Measurements from ENCODE around the gene YKT6. TPM values are rescaled to one million over a fixed set of nuclear protein-coding genes. Genes with fewer than 3 reads are reported as not detected.

The YKT6 gene
- total and polyA plus RNA-seq, 2 experiments from 2014 or later: 33.5 to 114 TPM

GRCh38 chr7:44177570-44178131 lies 23.1 kb upstream of the YKT6 start:
- Histone ChIP-seq H3K27ac (ENCODE audit: low read depth) (no peak overlapping the region), H3F3A (replicated peaks; ENCODE audit: low read depth) (no peaks in the 10 kb centered on the region), H3K79me2 (replicated peaks; ENCODE audit: insufficient read depth) (no peaks in the 10 kb centered on the region), H3K4me1 (ENCODE audit: insufficient read depth) (no peaks in the 10 kb centered on the region), H3K27me3 (ENCODE audit: insufficient read depth) (no peaks in the 10 kb centered on the region), H3K4me3 (no peak overlapping the region), H2AFZ (peak overlapping the region; percentile 43; the same call in 1 of the 2 replicates), H3K9me2 (ENCODE audit: insufficient read depth) (0 out of 2 replicates have a peak, but pooled peaks cover 12% of the 10 kb centered on the region), H3K4me2 (no peak overlapping the region), H4K20me1 (replicated peaks; ENCODE audit: insufficient read depth) (no peaks in the 10 kb centered on the region), H3K36me3 (ENCODE audit: insufficient read depth) (no peaks in the 10 kb centered on the region)
- Mint-ChIP-seq H3K4me3 (no peak overlapping the region), H3K27me3 (ENCODE audit: insufficient read depth, low read depth, poor library complexity) (peaks cover 6% of the 10 kb centered on the region), H3K4me1 (peaks cover 10% of the 10 kb centered on the region; the same call in 2 of the 3 replicates), H3K36me3 (ENCODE audit: low read depth) (no peaks in the 10 kb centered on the region), H3K9me3 (peaks cover 7% of the 10 kb centered on the region; the same call in 2 of the 3 replicates), H3K27ac (no peak overlapping the region)
- peak; percentile 55 for ATAC-seq
- TF ChIP-seq STAT1 (IDR thresholded peaks at IDR 0.05; ENCODE audit: unreplicated experiment): no peak
- TF ChIP-seq CREB1 (CRISPR knock-in tag; IDR thresholded peaks at IDR 0.05; ENCODE audit: low read depth): no peak
- no peak for DNase-seq (ENCODE audit: low spot score)

GRCh38 chr7:44180631-44181030 lies 20.1 kb upstream of the YKT6 start:
- no peak overlapping the region for H3K4me3 Mint-ChIP-seq
- H3K4me2 ChIP-seq: no peak overlapping the region
- no peaks in the 10 kb centered on the region for H3F3A ChIP-seq (replicated peaks; ENCODE audit: low read depth)
- ATAC-seq (no peak), DNase-seq (ENCODE audit: low spot score) (no peak)
- H3K36me3 Mint-ChIP-seq (ENCODE audit: low read depth): no peaks in the 10 kb centered on the region
- 0 out of 2 replicates have a peak, but pooled peaks cover 12% of the 10 kb centered on the region for H3K9me2 ChIP-seq (ENCODE audit: insufficient read depth)
- peaks cover 13% of the 10 kb centered on the region for H3K9me3 Mint-ChIP-seq
- no peaks in the 10 kb centered on the region for H3K79me2 ChIP-seq (replicated peaks; ENCODE audit: insufficient read depth)
- H3K27me3 ChIP-seq (ENCODE audit: insufficient read depth): no peaks in the 10 kb centered on the region
- H3K36me3 ChIP-seq (ENCODE audit: insufficient read depth): no peaks in the 10 kb centered on the region
- no peak overlapping the region for H3K27ac ChIP-seq (ENCODE audit: low read depth)
- H4K20me1 ChIP-seq (replicated peaks; ENCODE audit: insufficient read depth): no peaks in the 10 kb centered on the region
- no peak overlapping the region for H2AFZ ChIP-seq
- TF ChIP-seq ZNF462 (CRISPR knock-in tag; IDR thresholded peaks at IDR 0.05) (no peak), EZH2 (IDR thresholded peaks at IDR 0.05; ENCODE audit: low read depth, unreplicated experiment) (no peak), CTCF (conservative IDR thresholded peaks at IDR 0.05; ENCODE audit: low read depth in 2 of 2) (no peak), ZNF114 (CRISPR knock-in tag; IDR thresholded peaks at IDR 0.05) (no peak), ZNF331 (CRISPR knock-in tag; IDR thresholded peaks at IDR 0.05; ENCODE audit: low read depth) (no peak), JUNB (IDR thresholded peaks at IDR 0.05; ENCODE audit: unreplicated experiment) (no peak)
- H3K27ac Mint-ChIP-seq: no peak overlapping the region
- H3K4me1 Mint-ChIP-seq: peaks cover 12% of the 10 kb centered on the region; the same call in 2 of the 3 replicates
- H3K4me1 ChIP-seq (ENCODE audit: insufficient read depth): no peaks in the 10 kb centered on the region
- peaks cover 13% of the 10 kb centered on the region for H3K27me3 Mint-ChIP-seq (ENCODE audit: insufficient read depth, low read depth, poor library complexity)
- no peak overlapping the region for H3K4me3 ChIP-seq
